GM10266 (cell line): Measurements from ENCODE around the gene LDLRAP1.

Experiments
- DNase-seq: peaks from one replicate; pipeline ENCODE4 v3.0.0; 2012; ENCODE audit errors: extremely low spot score
- CTCF ChIP-seq: IDR thresholded peaks from 2 replicates; pipeline ENCODE4 v1.5.1; 2012; ENCODE audit warnings: mild to moderate bottlenecking, low read depth; ENCODE audit not compliant: control insufficient read depth, insufficient read depth; ENCODE audit errors: missing control alignments

The LDLRAP1 gene

GRCh38 chr1:25519624-25520023, 23.8 kb upstream of the LDLRAP1 start:
- no peak for TF ChIP-seq CTCF
- no peak for DNase-seq

- peak; percentile 77 for DNase-seq
Observed at GRCh38 chr1:25520446-25521061, 22.9 kb upstream of the LDLRAP1 start.

GRCh38 chr1:25522031-25522655, 21.3 kb upstream of the LDLRAP1 start:
- no peak for TF ChIP-seq CTCF
- DNase-seq: no peak

More at GRCh38 chr1:25520446-25521061, 22.9 kb upstream of the LDLRAP1 start:
- peak; percentile 74 for TF ChIP-seq CTCF

- TF ChIP-seq CTCF: no peak
- no peak for DNase-seq
Observed at GRCh38 chr1:25523542-25523941, 19.9 kb upstream of the LDLRAP1 start.

GRCh38 chr1:25524568-25525360, 18.6 kb upstream of the LDLRAP1 start:
- DNase-seq: no peak
- no peak for TF ChIP-seq CTCF

- DNase-seq: no peak
- no peak for TF ChIP-seq CTCF
Observed at GRCh38 chr1:25525361-25525688, 18.1 kb upstream of the LDLRAP1 start.

GRCh38 chr1:25526753-25527152, 16.7 kb upstream of the LDLRAP1 start:
- no peak for DNase-seq
- TF ChIP-seq CTCF: no peak
